Limb (tissue), 2 donors: Measurements from ENCODE around the gene RASAL3.
"Not testable (repeated sequence)": the region's sequence is repeated elsewhere in the genome, so short reads cannot be mapped to it uniquely, and the experiment has no call there.

Experiments
- DNase-seq, 2 donors: peaks; one replicate each; pipeline ENCODE4 v3.0.0-alpha.2; 2016; ENCODE audit errors: extremely low spot score in 2 of 2

Gene RASAL3

DNA sequence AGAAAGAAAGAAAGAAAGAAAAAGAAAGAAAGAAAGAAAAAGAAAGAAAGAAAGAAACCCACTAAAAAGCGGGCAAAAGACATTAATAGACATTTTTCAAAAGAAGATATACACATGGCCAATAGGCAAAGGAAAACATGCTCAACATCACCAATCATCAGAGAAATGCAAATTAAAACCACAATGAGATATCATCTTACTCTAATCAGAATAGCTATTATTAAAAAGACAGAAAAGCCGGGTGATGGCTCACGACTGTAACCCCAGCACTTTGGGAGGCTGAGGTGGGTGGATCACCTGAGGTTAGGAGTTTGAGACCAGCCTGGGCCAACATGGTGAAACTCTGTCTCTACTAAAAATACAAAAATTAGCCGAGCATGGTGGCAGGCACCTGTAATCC, 9.5 kb upstream of the RASAL3 start:
- not testable (repeated sequence) for DNase-seq

DNA sequence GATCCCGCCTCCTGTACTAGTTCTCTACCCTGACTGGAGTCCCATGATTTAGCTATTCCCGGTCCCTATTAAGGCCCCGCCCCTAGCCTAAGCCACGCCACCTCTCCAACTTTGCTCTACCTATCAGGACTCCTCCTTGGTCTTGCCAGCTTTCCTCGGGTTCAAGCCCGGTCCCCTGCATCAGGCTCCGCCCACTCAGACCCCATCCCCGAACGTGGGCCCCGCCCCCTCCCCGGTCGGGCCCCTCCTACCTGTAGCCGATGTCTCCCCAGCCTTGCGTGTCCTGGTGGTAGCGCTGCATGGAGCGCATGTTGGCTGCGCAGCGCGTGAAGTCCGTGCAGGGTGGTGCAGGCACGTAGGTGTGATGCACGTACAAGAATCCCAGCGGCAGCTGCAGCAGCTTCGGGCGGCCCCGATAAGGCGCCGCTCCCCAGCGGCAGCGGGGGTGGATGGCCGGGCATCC, 7.3 kb upstream of the RASAL3 start:
- no peak for DNase-seq

DNA sequence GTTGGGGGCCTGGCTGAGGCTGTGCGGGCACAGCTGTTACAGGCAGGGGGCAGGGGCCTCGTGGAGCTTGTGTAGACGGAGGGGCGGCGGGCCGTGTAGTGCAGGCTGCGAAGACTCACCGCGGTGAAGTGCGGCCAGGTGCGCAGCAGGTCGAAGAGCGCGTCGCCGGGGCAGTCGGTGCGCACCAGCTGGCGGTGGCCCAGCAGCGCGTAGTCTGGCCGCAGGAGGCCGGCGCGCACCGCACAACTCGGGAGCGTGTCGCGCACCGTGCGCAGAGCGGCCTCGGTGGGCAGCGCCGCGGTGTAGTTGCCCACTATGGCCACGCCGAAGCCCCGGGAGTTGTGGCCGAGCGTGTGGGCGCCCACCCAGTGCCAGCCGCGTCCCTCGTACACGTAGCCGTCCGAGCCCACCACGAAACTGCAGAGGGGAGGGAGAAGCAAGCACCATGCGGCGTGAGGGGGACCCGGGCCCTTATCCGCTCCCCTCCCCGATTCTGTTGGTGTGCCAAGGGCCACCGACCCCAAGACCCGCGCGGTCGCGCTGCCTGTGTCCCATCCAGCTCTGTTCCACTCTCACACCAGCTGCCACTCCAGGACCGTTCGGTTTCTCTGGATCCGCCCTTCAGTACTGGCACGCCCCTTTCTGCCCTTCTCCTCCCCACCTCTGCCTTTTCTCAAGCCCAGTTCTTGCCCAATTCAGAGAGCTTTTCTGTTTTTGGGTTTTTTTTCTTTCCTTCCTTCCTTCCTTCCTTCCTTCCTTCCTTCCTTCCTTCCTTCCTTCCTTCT, 5.4 kb upstream of the RASAL3 start:
- no peak for DNase-seq

DNA sequence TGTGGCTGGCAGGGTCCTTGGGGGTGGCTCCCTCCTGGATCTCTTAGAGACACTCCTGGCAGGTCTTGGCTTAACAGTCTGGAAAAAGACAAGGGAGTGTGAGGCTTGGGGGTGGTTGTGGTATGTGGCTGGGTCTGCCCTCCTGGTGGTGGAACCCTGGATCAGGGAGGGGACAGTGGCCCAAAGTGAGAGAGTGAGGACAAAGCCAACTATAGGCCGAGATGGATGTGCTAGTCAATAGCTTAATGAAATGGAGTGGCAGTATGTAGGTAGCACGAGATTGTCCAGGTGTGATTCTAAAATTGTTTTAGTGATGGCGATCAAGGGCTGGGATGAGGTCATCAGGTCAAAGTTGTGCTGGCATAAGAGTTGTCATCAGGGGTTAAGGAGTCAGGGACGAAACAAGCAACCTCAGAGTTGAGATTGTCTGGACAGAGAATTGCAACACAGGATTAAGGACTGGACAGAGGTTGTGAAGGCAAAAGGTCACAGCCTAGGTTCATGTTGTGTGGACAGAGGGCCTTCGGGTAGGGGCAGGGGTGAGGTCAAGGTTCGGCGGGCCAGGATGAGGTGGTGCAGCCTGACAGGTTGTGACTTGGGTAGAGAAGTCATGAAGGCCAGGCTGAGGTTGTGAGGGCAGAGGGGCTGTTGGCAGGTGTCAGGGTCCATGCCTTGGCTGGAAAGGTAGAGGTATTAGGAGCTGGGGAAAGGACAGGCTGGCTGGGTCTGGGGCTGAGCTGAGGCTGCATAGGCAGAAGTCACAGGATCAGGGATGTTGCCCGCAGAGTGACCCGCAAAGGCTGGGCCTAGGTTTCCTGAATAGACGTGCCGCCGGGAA, 4.5 kb upstream of the RASAL3 start:
- no peak for DNase-seq

DNA sequence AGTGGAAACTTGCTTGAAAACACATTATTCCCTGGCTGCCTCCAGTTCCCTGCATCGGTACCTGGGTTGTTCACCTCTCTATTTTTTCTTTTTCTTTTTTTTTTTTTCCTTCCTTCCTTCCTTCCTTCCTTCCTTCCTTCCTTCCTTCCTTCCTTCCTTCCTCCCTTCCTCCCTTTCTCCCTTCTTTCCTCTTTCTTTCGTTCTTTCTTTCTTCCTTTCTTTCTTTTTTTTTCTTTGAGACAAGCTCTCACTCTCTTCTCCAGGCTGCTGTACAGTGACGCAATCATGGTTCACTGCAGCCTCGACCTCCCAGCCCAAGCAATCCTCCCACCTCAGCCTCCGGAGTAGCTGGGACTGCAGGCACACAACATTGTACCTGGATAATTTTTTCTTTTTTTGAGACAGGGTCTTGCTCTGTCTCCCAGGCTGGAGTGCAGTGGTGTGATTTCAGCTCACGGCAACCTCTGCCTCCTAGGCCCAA, 3.4 kb upstream of the RASAL3 start:
- DNase-seq, result no peak

DNA sequence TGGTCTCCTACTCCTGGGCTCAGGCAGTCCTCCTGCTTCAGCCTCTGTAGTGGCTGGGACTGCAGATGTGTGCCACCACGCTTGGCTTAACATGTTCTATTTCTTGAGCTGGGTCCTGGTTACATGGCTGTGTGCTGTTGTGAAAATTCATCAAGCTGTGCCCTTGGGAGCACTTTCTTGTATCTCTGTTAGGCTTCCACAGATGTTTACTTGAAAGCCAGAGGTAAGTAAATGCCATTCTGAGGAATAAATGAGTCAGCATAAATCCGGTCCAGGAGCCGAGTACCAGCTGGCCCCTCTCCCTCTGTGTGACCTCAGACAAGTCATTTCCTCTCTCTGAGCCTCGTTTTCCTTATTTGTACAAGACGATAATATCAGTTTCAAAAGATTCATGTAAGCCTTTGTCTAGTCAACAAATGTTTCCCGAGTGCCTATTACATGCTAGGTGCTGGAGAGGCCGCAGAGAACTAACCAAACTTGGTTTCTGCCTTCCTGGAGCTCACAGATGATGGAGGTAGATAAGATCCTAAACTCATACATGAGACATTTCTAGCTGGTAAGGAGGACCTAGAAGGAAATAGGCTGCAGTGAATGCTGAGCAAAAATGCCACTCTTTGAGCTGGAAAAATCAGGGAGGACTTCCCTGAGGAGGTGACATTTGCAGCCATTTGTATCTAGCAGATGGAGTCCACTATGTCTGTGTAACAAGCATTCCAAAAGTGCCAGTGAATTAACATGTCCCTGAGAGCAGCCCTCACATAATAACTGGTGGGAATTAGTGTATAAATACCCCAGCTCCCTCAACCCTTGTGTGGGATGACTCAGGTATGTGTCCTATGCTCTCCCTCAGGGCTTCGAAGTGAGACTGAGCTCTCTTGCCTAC, 2.7 kb upstream of the RASAL3 start:
- DNase-seq, result no peak

DNA sequence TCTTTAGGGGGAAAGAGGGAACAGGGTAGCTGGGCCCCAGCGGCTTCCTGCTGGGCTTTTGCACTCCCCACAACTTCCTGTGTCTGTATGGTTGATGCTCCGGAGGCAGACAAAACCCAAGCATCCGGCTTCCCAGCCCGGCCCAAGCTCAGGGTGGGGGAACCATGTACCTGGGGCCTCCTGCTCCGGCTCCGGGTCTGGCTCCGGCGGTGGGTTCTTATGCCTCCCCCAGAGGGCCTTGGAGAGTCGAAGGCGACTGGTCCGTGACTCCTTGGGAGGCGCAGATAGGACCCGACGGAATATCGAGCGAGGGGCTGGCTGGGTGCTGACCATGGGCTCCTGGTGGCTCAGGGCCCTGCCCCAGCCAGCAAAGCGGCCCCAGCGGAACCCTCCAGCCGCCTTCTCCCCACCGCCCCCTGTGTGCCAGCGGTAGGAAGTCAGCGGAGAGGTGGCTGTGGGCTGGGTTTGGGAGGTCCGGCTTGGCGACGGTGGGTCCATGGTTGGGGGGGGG, 428 bp downstream of the RASAL3 start:
- DNase-seq, result no peak

DNA sequence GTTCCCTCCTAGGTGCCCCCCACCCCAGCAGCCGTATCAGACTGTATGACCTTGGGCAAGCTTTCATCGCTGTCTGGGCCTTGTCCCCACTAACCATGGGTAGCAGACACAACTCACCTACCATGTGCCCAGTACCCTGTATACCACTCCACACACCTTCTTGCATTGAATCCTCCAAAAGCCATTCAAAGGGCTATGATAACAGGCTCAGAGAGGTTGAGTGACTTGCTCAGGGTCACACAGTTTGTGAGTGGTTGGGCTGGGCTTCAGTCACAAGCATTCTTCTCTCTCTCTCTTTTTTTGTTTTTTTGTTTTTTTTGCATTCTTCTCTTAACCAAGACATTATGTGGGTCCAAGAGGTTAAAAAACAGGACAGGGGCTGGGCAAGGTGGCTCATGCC, 2.6 kb downstream of the RASAL3 start:
- no peak for DNase-seq

DNA sequence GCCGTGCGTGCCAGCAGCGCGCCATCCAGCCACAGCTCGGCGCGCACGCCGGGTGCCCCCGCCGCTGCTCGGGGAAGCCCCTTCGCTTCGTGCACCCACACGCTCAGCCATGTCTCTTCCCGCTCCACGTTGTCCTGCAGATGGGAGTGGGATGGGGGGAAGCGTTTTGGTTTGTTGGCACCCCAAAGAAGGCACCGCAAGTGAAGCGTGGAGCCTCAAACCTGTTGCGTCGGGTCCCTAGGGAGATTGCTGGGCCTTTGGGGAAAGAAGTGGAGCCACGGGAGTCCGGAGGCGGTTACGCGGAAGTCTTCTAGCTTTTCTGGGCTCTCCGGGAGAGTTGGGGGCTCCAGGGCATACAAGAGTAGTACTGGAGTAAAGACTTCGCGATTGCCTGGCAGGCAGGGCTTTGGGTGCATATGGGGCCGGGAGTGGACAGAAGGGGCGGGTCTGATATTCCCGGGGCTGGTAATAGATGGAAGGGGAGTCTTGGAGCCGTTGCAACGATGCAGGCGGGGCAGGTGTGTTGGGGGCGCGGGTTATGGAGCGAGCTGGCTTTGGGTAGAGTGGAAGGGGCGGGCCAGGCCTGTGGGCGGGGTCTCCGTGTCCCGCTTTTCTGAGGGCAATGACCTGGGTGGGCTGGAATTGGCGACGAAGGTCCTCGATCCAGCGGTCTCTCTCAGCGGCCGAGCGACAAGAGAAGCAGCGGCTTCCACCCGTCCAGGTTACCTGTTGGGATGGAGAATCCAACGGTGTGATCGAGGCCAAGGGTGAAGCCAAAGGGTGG, 6.5 kb downstream of the RASAL3 start:
- DNase-seq, result no peak

DNA sequence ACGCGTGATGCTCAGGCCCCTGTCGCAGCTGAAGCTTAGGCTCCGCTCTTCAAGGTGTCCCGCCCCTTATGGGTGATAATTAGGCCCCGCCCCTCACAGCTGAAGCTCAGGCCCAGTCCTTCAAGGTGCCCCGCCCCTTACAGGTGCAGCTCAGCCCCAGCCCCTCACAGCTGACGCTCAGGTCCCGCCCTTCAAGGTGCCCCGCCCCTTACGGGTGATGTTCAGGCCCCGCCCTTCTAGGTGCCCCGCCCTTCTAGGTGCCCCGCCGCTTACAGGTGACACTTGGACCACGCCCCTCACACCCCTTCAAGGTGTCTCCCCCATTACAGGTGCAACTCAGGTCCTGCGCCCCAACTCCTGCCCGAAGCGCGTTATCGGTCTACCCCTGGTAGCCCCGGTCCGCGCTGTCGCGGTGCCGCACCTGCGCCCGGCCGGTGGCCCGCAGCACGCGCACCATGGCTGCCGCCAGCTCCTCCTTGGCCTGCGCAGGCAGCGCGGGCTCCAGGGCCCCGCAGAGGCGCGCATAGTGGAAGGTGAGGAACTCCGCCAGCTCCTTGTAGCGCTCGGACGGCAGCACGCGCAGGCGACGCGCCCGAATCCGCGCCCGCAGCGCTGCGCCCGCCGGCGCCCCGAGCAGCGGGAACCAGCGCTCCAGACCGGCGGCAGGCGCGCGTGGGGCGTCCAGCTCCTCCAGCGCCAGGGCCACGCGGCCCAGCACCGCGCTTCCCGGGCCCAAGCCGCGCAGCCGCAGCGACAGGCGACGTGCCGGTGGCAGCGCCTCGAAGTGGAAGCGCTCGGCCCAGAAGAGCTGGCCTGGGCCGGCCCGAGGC, 7.3 kb downstream of the RASAL3 start:
- DNase-seq, result no peak

DNA sequence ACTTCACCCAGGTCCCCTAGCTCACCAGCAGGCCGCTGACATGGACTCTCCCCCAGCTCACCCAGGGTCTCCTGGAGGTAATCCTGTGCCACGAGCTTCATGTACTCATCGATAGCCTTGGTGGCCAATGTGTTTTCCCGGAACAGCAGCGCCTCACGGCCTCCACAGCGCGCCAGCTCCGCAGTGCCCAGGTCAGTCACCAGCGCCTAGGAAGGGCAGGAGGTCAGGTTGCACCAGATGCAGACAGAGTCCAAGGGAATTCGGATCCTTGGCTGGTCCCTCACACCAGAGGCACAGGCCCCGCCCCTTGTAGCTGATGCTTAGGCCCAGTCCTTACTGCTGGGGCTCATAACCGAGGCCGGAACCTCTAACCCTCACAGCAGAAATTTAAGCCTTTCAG, 7.9 kb downstream of the RASAL3 start:
- no peak for DNase-seq

DNA sequence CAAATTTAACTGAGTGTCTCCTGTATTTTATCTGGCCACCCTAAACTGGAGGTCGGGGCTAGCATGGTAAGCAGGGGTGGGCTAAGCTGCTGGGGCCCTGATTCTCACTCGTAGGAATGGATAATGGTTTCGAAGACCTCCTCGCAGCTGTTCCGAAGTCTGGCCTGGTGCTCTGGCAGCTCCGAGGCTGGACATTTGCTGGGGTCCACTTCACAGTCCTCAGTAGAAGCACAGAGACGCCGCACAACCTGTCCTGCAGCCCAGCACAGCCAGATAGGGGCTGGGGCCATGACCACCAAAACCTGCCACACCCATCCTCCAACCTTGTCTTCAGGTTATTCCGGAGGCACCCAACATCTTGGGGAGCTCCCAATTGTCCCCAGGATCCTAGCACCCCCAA, 8.3 kb downstream of the RASAL3 start:
- no peak for DNase-seq

DNA sequence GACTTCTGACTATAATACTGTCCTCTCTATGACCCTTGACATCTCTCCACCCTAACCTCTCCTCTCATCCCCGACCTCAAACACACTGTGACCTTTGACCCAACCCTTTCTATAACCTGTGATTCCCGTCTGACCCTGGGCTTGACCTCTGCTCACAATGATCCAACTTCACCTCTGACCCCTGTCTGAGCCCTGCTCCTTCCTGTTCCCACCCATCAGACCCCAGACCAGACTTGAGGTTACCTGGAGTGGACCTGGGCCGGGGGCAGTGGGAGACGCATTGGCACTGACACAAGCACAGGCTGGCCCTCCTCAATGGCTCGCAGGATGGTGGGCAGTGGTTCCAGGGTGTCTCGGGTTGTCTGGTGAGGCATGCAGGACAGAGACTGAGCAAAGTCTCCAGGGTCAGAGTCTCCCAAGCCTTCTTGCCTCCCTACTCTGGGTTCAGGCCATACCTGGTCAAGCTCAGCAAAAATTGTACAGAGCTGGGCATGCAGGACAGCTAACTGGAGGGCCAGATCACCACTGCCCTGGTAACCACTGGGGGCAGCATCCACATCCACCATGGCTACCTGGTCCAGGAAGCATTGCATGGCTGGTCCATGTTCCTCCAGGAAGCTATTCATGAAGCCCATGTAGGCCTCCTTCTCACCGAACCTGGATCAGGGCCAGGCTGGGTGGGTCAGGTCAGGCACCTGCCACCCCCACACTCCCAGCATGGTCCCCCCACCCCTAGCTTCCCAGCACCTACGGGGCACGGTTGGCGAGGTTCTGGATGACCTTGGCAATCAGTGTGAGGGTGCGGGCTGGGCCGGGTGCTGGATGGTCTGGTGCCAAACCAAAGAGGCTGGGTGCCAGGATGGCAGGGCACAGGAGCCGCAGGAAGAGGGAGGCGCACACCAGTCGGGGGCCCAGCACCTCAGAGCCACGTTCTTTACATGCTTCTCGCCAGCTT, 10.2 kb downstream of the RASAL3 start:
- DNase-seq, result no peak

DNA sequence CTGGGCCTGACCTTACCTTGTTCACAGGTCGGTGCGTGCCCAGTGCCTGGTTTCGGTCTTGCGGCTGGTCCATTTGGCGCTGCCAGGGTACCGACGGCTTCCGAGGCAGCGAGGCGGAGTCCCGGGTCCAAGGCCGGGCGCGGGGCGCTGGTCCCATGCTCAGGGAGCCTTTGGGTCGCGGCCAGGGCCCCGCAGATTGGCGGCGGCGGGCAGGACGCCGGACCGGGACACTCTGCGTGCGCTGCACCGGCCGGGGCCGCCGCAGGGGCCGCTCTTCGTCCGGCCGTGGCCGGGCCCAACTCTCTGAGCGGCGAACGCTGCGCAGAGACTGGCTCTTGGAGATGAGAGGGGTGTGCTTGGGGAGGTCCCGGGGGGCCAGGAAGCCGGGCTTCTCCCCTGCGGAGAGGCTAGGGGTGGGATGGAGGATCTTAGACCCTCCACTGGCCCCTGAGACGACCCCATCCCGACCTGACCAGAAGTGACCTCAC, 11.2 kb downstream of the RASAL3 start:
- no peak for DNase-seq

DNA sequence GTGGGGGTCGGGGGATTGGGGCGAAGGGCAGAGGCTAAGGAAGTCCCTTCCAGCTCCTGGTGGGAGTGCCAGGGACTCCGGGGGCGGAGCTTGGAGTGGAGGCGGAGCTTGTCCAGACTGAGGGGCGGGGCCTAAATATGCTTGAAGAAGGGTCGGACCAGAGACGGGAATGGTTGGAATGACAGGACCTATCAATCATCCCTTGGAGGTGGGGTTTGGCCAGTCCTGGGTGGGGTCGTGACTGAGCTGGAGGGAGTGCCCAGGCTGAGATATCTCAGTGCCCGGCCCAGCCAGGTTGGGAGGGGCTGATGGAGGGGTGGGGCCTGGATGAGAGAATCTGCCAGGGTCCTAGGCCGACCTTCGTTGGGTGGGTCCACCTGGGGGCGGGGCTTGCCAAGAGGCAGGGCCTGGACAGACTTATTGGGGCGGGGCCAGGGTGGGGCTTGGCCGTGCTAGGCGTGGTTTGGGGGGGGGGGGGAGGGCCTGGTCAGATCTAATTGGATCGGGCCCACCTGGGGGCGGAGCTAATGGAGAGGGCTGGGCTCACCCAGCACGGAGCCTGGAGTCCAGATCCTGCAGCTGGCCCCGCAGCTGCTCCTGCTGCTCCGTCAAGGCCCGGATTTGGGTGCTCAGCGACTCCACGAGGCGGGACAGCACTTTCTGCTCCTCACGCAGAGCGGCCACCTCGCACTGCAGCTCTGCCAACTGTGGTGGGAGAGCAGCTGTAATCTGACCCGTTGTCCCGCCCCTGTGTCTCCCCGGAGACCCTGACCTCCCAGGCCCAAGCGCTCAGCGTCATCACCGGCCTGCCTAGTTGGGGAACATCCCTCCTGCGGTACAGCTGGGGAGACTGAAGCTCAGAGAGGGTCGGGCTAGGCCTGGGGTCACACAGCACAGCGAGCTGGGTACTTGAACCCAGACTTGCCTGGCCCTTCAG, 12.0 kb downstream of the RASAL3 start:
- DNase-seq, result peak; percentile 48 to 81

DNA sequence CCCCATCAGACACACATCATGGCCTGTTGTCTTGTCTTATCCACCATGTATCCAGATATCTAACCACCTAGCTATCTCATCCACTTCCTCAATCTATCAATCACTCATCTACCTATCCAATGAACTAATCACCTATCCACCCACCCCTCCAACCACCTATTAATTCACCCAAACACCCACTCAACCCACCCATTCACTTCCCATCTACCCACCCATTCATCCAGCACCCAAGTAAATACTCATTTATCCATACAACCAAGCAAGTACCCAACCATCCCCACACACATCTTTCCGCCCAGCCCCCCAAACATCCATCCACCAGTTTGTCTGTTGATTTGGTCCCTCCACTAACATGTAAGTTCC, 13.8 kb downstream of the RASAL3 start:
- DNase-seq, result no peak
